Sigmoid colon (tissue), 7 donors: ENCODE data around the gene LRRC47. TPM values are rescaled to one million over a fixed set of nuclear protein-coding genes. Genes with fewer than 3 reads are reported as not detected.

Experiments
- DNase-seq: peaks from one replicate; pipeline ENCODE4 v3.0.0-alpha.2; 2019
- H3K27ac ChIP-seq, 4 donors: fragments of 200-600 bp; sonication (generic); one replicate each; pipeline ENCODE4 v1.5.1; 2016 to 2019; ENCODE audit warnings: mild to moderate bottlenecking in 1 of 4
- H3K27me3 ChIP-seq, 3 donors: fragments of 200-600 bp; sonication (generic); one replicate each; pipeline ENCODE4 v1.5.1; 2019; ENCODE audit warnings: mild to moderate bottlenecking in 1 of 3
- H3K36me3 ChIP-seq, 4 donors: fragments of 200-600 bp; sonication (generic); one replicate each; pipeline ENCODE4 v1.5.1; 2016 to 2019
- H3K4me1 ChIP-seq, 4 donors: fragments of 200-600 bp; sonication (generic); one replicate each; pipeline ENCODE4 v1.5.1; 2017 to 2019
- H3K4me3 ChIP-seq, 4 donors: fragments of 200-600 bp; sonication (generic); one replicate each; pipeline ENCODE4 v1.5.1; 2017 to 2019; ENCODE audit warnings: mild to moderate bottlenecking in 2 of 4, moderate library complexity in 1 of 4
- H3K9me3 ChIP-seq, 4 donors: fragments of 200-600 bp in 3 of 4; sonication (generic) in 3 of 4; one replicate each; pipeline versions ENCODE4 v1.5.1 to v1.6.1; 2013 to 2019
- EP300 ChIP-seq, 4 donors: sonication (generic); formaldehyde crosslinking; IDR thresholded peaks; one replicate each; pipeline ENCODE4 v1.6.1; 2017; ENCODE audit warnings: antibody characterized with exemption in 4 of 4
- POLR2A ChIP-seq, 2 donors: fragments of 450-650 bp; IDR thresholded peaks; one replicate each; pipeline ENCODE4 v1.6.1; 2016; ENCODE audit warnings: antibody characterized with exemption in 2 of 2, mild to moderate bottlenecking in 2 of 2, moderate library complexity in 2 of 2
- POLR2AphosphoS5 ChIP-seq, 4 donors: sonication (generic); formaldehyde crosslinking; IDR thresholded peaks; one replicate each; pipeline ENCODE4 v1.6.1; 2017; ENCODE audit warnings: antibody characterized with exemption in 4 of 4
- WGBS, 2 donors: extraction: QIAGEN DNeasy Blood & Tissue Kit; methylation state at CpG; one replicate each; pipeline ENCODE4 v1.1.7; 2013; 5-methylcytosine and 5-hydroxymethylcytosine counted together
- intact Hi-C: fragments of 100-400 bp; cut with DNase I; formaldehyde crosslinking; loops from one replicate; pipeline ENCODE4 v1.15.1; 2023
- polyA plus RNA-seq, 3 donors: library from polyadenylated mRNA; stranded (reverse); fragments of 200-250 nt; gene quantifications; one replicate each; pipeline ENCODE4 v1.2.3, GENCODE V29; 2013
- total RNA-seq, 4 donors: library from RNA; depleted of rRNA; stranded (reverse); fragments of >200 nt; gene quantifications; one replicate each; pipeline ENCODE4 v1.1.0, GENCODE V29; 2016
- TF ChIP-seq, protein P1 (sequence below), 4 experiments: fragments of 450-650 bp in 3 of 4; fragments of 200-600 bp in 1 of 4; IDR thresholded peaks; one replicate each; pipeline ENCODE4 v1.5.1; 2016 to 2019; ENCODE audit warnings: antibody characterized with exemption in 4 of 4, mild to moderate bottlenecking in 3 of 4, moderate library complexity in 2 of 4
- donor health status: healthy with polysubstance abuse.
- donor health status: Bipolar disorder and iron deficiency.
- donor health status: healthy.

Gene LRRC47
- total and polyA plus RNA-seq, 7 donors, result 11.4 to 36.4 (median 26.7) TPM

DNA sequence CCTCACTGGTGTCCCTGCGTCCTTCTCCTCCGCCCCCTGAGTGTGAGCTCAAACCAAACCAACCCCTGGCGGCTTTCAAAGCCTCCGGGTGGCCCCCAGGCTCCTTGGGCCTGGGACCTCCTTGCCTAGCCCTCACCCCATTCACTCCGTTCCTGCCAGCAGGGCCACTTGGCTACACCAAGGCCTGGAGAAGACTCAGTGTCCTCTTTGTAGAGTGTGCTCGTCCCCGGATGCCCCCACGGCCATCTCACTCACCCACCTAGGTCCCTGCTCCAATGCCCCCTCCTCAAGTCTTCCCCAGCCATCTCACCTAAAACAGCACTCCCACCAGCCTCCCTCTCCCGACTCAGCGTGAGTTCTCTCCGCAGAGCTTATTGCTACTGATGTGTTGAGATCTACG, 51.2 kb downstream of the LRRC47 start:
- Histone ChIP-seq H3K27me3 (no peaks in the 10 kb centered on the region), H3K36me3 (peaks cover 0 to 42% (median 21%) of the 10 kb centered on the region in 4 donors), H3K4me1 (peaks cover 0 to 34% (median 24%) of the 10 kb centered on the region in 4 donors), H3K27ac (no peak overlapping the region), H3K4me3 (no peak overlapping the region), H3K9me3 (no peaks in the 10 kb centered on the region)
- TF ChIP-seq POLR2AphosphoS5 (IDR thresholded peaks at IDR 0.05) (no peak), POLR2A (IDR thresholded peaks at IDR 0.05) (no peak), EP300 (IDR thresholded peaks at IDR 0.05) (no peak)
- TF ChIP-seq, protein P1, sequence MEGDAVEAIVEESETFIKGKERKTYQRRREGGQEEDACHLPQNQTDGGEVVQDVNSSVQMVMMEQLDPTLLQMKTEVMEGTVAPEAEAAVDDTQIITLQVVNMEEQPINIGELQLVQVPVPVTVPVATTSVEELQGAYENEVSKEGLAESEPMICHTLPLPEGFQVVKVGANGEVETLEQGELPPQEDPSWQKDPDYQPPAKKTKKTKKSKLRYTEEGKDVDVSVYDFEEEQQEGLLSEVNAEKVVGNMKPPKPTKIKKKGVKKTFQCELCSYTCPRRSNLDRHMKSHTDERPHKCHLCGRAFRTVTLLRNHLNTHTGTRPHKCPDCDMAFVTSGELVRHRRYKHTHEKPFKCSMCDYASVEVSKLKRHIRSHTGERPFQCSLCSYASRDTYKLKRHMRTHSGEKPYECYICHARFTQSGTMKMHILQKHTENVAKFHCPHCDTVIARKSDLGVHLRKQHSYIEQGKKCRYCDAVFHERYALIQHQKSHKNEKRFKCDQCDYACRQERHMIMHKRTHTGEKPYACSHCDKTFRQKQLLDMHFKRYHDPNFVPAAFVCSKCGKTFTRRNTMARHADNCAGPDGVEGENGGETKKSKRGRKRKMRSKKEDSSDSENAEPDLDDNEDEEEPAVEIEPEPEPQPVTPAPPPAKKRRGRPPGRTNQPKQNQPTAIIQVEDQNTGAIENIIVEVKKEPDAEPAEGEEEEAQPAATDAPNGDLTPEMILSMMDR (IDR thresholded peaks at IDR 0.05), result no peak
- 95 to 96% methylated on average over 12 of the region's 12 CpGs for WGBS, 2 donors
- intact Hi-C loops, result loop anchor here (5.0 kb wide), 2 partner anchors 52 to 157 kb away; partner anchors contain the start of genes C1orf174 and LRRC47
- no peak for DNase-seq

DNA sequence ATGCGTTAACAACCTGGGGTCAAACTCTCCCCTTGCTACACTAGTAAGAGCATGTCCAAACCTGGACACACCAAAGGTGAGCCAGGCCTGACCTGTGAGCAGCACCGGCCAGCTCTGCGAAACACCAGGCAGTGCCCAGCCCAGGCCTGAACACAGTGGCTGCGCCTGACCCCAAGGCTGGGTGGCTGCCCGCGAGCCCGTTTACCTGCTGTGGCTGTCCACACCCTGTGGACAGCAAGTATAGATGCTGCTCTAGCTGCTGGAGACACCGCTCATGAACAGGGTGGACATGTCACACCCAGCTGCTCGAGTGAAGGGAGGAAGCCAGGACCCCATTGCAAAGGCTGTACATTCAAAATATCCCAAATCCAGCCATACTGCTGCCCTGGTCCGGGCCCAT, 51.7 kb downstream of the LRRC47 start:
- H3K4me3 ChIP-seq, result no peak overlapping the region
- intact Hi-C loops, result loop anchor here (5.0 kb wide), 2 partner anchors 53 to 158 kb away; partner anchors contain the start of genes C1orf174 and LRRC47
- WGBS, 2 donors, result 94% methylated on average over 10 of the region's 10 CpGs
- H3K4me1 ChIP-seq, result peaks cover 0 to 34% (median 24%) of the 10 kb centered on the region in 4 donors
- no peaks in the 10 kb centered on the region for H3K9me3 ChIP-seq
- peaks cover 0 to 47% (median 21%) of the 10 kb centered on the region in 4 donors for H3K36me3 ChIP-seq
- no peaks in the 10 kb centered on the region for H3K27me3 ChIP-seq
- TF ChIP-seq POLR2AphosphoS5 (IDR thresholded peaks at IDR 0.05) (no peak), EP300 (IDR thresholded peaks at IDR 0.05) (no peak), POLR2A (IDR thresholded peaks at IDR 0.05) (no peak)
- TF ChIP-seq, protein P1 (IDR thresholded peaks at IDR 0.05), result no peak
- H3K27ac ChIP-seq, result no peak overlapping the region
- DNase-seq, result no peak

GRCh38 chr1:3743826-3744225, 52.5 kb downstream of the LRRC47 start:
- Histone ChIP-seq H3K9me3 (no peaks in the 10 kb centered on the region), H3K27me3 (no peaks in the 10 kb centered on the region), H3K27ac (no peak overlapping the region), H3K4me3 (no peak overlapping the region), H3K36me3 (peaks cover 0 to 55% (median 25%) of the 10 kb centered on the region in 4 donors), H3K4me1 (peaks cover 0 to 34% (median 24%) of the 10 kb centered on the region in 4 donors)
- DNase-seq, result no peak
- WGBS, 2 donors, result 93 to 95% methylated on average over 12 of the region's 12 CpGs
- intact Hi-C loops, result no loop called here
- TF ChIP-seq POLR2AphosphoS5 (IDR thresholded peaks at IDR 0.05), result no peak
- TF ChIP-seq, protein P1 (IDR thresholded peaks at IDR 0.05), result no peak

- 79 to 81% methylated on average over 4 of the region's 4 CpGs for WGBS, 2 donors
- intact Hi-C loops, result no loop called here
- peaks cover 0 to 59% (median 28%) of the 10 kb centered on the region in 4 donors for H3K36me3 ChIP-seq
- H3K27ac ChIP-seq, result no peak overlapping the region
- no peak for DNase-seq
- no peak for TF ChIP-seq EP300 (IDR thresholded peaks at IDR 0.05)
- H3K4me3 ChIP-seq, result no peak overlapping the region
- H3K9me3 ChIP-seq, result no peaks in the 10 kb centered on the region
- no peaks in the 10 kb centered on the region for H3K27me3 ChIP-seq
- peaks cover 0 to 34% (median 24%) of the 10 kb centered on the region in 4 donors for H3K4me1 ChIP-seq
Measured at GRCh38 chr1:3743421-3743820, 52.9 kb downstream of the LRRC47 start.

- Histone ChIP-seq H3K27me3 (no peaks in the 10 kb centered on the region), H3K36me3 (peaks cover 0 to 66% (median 33%) of the 10 kb centered on the region in 4 donors), H3K27ac (no peak overlapping the region), H3K4me1 (peaks cover 0 to 29% (median 20%) of the 10 kb centered on the region in 4 donors), H3K4me3 (no peak overlapping the region), H3K9me3 (no peaks in the 10 kb centered on the region)
- DNase-seq, result no peak
- WGBS, 2 donors, result 84 to 90% methylated on average over 24 of the region's 24 CpGs
- intact Hi-C loops, result no loop called here
- TF ChIP-seq, protein P1 (IDR thresholded peaks at IDR 0.05), result no peak
- no peak for TF ChIP-seq EP300 (IDR thresholded peaks at IDR 0.05)
- TF ChIP-seq POLR2AphosphoS5 (IDR thresholded peaks at IDR 0.05), result no peak
- TF ChIP-seq POLR2A (IDR thresholded peaks at IDR 0.05), result no peak
Measured at GRCh38 chr1:3742439-3743298, 53.6 kb downstream of the LRRC47 start.
